ENCODE results near the gene GRK4.
A peak's percentile ranks its signal among the peaks of the same experiment; 100 is the strongest.

Gene GRK4

GRCh38 chr4:3013839-3014350 lies 50.5 kb downstream of the GRK4 start:
- DNase-seq, result no peak
- peaks cover 6% of the 10 kb centered on the region for H3K27me3 Mint-ChIP-seq (ENCODE audit: low read depth, poor library complexity)
- no peaks in the 10 kb centered on the region for H3K9me3 Mint-ChIP-seq
- H3K4me3 Mint-ChIP-seq, result no peak overlapping the region
- peak overlapping the region; percentile 24 for H3K27ac Mint-ChIP-seq
- H3K4me1 Mint-ChIP-seq, result peaks cover 9% of the 10 kb centered on the region
- TF ChIP-seq, protein P1, sequence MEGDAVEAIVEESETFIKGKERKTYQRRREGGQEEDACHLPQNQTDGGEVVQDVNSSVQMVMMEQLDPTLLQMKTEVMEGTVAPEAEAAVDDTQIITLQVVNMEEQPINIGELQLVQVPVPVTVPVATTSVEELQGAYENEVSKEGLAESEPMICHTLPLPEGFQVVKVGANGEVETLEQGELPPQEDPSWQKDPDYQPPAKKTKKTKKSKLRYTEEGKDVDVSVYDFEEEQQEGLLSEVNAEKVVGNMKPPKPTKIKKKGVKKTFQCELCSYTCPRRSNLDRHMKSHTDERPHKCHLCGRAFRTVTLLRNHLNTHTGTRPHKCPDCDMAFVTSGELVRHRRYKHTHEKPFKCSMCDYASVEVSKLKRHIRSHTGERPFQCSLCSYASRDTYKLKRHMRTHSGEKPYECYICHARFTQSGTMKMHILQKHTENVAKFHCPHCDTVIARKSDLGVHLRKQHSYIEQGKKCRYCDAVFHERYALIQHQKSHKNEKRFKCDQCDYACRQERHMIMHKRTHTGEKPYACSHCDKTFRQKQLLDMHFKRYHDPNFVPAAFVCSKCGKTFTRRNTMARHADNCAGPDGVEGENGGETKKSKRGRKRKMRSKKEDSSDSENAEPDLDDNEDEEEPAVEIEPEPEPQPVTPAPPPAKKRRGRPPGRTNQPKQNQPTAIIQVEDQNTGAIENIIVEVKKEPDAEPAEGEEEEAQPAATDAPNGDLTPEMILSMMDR (IDR thresholded peaks at IDR 0.05), result no peak
- no peaks in the 10 kb centered on the region for H3K36me3 Mint-ChIP-seq (ENCODE audit: low read depth)

DNA sequence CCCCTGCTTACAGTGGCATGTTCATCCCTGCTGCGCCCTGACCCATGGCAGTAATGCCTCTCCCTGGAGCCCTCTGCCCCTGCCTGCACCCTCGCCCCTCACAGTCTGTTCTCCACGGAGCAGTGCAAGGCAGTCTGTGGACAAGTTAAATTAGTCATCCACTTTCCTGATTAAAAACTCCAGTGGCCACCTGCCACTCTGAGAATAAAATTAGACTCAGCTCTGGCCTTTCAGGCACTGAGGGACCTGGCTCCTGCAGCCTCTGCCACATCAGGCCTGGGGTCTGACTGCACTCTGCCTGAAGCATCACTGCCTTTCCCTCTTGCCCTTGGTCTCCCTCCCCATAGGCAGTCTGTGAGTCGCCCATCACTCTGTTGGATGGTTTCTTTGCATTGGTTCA lies 53.6 kb downstream of the GRK4 start:
- Mint-ChIP-seq H3K4me3 (no peak overlapping the region), H3K9me3 (peaks cover 2% of the 10 kb centered on the region), H3K4me1 (peaks cover 9% of the 10 kb centered on the region), H3K27ac (no peak overlapping the region), H3K27me3 (ENCODE audit: low read depth, poor library complexity) (peaks cover 6% of the 10 kb centered on the region), H3K36me3 (ENCODE audit: low read depth) (peaks cover under 1% of the 10 kb centered on the region)
- no peak for DNase-seq
- TF ChIP-seq, protein P1 (IDR thresholded peaks at IDR 0.05), result no peak

- Mint-ChIP-seq H3K4me3 (no peak overlapping the region), H3K4me1 (peaks cover 9% of the 10 kb centered on the region), H3K27me3 (ENCODE audit: low read depth, poor library complexity) (peaks cover 6% of the 10 kb centered on the region), H3K27ac (no peak overlapping the region), H3K9me3 (peaks cover 7% of the 10 kb centered on the region), H3K36me3 (ENCODE audit: low read depth) (peaks cover 5% of the 10 kb centered on the region)
- DNase-seq, result no peak
- TF ChIP-seq, protein P1 (IDR thresholded peaks at IDR 0.05), result no peak
These were observed 54.1 kb downstream of the GRK4 start for GRCh38 chr4:3017504-3017903.

DNA sequence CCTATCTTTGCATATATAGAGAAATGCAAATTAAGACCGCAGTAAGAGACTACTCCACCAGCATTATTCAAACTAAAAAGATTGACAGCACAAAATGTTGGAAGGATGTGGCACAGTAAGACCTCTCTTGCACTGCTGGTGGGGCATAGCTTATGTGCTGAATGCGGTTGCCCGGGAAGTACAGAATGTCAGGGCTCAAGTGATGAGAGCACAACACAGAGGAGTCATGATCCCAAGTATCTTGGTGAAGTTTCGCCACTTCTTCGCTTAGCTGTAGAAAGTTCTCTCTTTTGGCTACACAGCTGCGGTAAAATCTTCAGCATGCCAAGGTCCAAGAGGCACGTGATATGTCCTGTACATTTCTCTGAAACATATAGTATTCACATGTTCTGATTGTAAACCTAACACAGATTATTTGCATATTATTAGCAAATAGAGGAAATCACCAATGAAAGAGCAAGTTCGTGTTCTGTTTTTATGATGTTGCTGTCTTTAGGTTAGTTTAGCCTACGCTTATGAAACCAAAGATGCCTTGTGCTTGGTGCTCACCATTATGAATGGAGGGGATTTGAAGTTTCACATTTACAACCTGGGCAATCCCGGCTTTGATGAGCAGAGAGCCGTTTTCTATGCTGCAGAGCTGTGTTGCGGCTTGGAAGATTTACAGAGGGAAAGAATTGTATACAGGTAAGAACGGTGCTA lies 55.9 kb downstream of the GRK4 start:
- Mint-ChIP-seq H3K4me3 (no peak overlapping the region), H3K27me3 (ENCODE audit: low read depth, poor library complexity) (peaks cover 15% of the 10 kb centered on the region)

DNA sequence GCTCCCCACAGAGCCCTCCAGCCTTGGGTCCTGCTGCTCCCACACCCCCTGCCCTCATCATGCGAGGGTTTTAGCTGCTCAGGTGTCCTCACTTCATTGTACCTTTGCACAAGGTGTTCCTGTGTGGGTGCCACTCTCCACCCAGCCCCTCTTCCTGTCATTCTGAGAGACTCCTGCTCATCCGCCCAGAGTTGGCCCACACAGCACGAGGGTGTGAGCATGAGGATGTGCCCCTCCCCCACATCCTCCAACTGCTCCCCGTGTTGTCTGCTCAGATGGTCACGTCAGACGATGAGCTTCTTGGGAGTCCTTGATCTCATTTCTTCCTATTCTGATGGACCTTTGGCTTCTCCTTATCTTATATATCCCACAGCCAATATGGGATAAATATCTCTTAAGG lies 57.8 kb downstream of the GRK4 start:
- H3K36me3 Mint-ChIP-seq (ENCODE audit: low read depth), result peaks cover 5% of the 10 kb centered on the region
- H3K4me3 Mint-ChIP-seq, result no peak overlapping the region
- H3K27ac Mint-ChIP-seq, result no peak overlapping the region
- no peaks in the 10 kb centered on the region for H3K4me1 Mint-ChIP-seq
- peaks cover 12% of the 10 kb centered on the region for H3K9me3 Mint-ChIP-seq
- H3K27me3 Mint-ChIP-seq (ENCODE audit: low read depth, poor library complexity), result peaks cover 15% of the 10 kb centered on the region
- DNase-seq, result no peak
- TF ChIP-seq, protein P1 (IDR thresholded peaks at IDR 0.05), result no peak

More for the DNA sequence above, 55.9 kb downstream of the GRK4 start:
- Mint-ChIP-seq H3K4me1 (no peaks in the 10 kb centered on the region), H3K36me3 (ENCODE audit: low read depth) (peaks cover 5% of the 10 kb centered on the region), H3K9me3 (peaks cover 12% of the 10 kb centered on the region), H3K27ac (no peak overlapping the region)
- TF ChIP-seq, protein P1 (IDR thresholded peaks at IDR 0.05), result no peak
- no peak for DNase-seq

- H3K36me3 Mint-ChIP-seq (ENCODE audit: low read depth), result peaks cover 5% of the 10 kb centered on the region
- H3K4me3 Mint-ChIP-seq, result no peak overlapping the region
- no peaks in the 10 kb centered on the region for H3K4me1 Mint-ChIP-seq
These were observed 58.3 kb downstream of the GRK4 start for GRCh38 chr4:3021627-3022026.

More at GRCh38 chr4:3021627-3022026, 58.3 kb downstream of the GRK4 start:
- H3K27ac Mint-ChIP-seq, result no peak overlapping the region
- H3K9me3 Mint-ChIP-seq, result peaks cover 12% of the 10 kb centered on the region
- peaks cover 15% of the 10 kb centered on the region for H3K27me3 Mint-ChIP-seq (ENCODE audit: low read depth, poor library complexity)
- TF ChIP-seq, protein P1 (IDR thresholded peaks at IDR 0.05), result no peak
- DNase-seq, result no peak
